AG09319 (cell line): ENCODE measurements around the gene PDGFB.

Source experiments
- DNase-seq: peaks from one replicate; pipeline ENCODE4 v3.0.0-alpha.2; 2010; ENCODE audit warnings: low read depth; ENCODE audit errors: extremely low read depth
- CTCF ChIP-seq: IDR thresholded peaks from 2 replicates; pipeline ENCODE4 v1.5.1; 2011; ENCODE audit warnings: low read depth, mild to moderate bottlenecking, inconsistent platforms, low read length, moderate library complexity

Gene PDGFB

GRCh38 chr22:39283322-39284141 lies 38.8 kb upstream of the PDGFB start:
- DNase-seq, result no peak

GRCh38 chr22:39282645-39283321 lies 38.0 kb upstream of the PDGFB start:
- DNase-seq, result no peak
- TF ChIP-seq CTCF, result peak; percentile 18

More at GRCh38 chr22:39283322-39284141, 38.8 kb upstream of the PDGFB start:
- TF ChIP-seq CTCF, result no peak

- DNase-seq, result no peak
- TF ChIP-seq CTCF, result no peak
Observed at GRCh38 chr22:39281126-39281525, 36.3 kb upstream of the PDGFB start.

DNA sequence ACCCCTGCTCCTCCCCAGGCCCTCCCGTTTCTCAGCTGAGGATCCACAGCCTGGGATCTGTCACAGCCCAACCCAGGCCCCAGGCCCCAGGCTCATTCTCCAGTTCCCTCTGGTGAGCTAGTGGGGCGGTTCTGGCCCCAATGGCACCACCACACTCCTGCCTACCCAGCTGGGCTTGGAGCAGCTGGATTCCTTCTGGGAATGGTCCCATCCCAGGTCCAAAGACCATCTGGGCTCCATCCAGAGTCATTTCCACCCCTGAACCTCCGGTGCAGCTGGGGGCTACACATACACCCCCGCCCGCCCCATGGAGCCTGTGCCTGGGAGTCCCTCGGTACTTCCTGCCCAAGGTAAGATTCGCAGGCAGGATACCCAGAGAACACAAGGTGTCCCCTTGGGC lies 35.5 kb upstream of the PDGFB start:
- TF ChIP-seq CTCF, result no peak
- no peak for DNase-seq

- DNase-seq, result no peak
- no peak for TF ChIP-seq CTCF
Observed at GRCh38 chr22:39279170-39279850, 34.5 kb upstream of the PDGFB start.

DNA sequence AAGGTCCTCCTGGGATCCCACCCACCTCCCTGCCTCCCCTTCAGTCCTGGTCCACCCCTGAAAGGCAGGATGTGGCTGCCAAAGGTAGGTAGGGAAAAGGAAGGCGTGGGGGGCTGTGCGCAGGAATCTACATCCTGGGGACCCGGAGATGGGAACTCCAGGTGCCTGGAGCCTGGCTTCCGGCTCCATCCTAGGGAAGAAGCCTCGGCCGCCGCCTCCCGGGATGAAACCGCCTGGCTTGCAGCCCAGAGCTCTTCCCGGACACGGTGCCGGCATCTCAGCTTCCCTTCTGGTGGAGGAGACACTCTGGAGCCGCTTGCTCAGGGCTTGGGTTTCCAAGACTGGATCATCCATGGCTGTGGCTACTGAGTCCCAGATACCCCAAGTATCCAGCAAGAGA lies 33.3 kb upstream of the PDGFB start:
- no peak for DNase-seq
- no peak for TF ChIP-seq CTCF
